Glutamatergic neuron (in vitro differentiated cells): ENCODE measurements around the gene ABHD8. TPM values are rescaled to one million over a fixed set of nuclear protein-coding genes. Genes with fewer than 3 reads are reported as not detected.
"Not testable (repeated sequence)": the region's sequence is repeated elsewhere in the genome, so short reads cannot be mapped to it uniquely, and the experiment has no call there.

ENCODE experiments used
- DNase-seq: peaks from one replicate; pipeline ENCODE4 v3.0.0; 2022
- H3K27ac Mint-ChIP-seq: one replicate; pipeline ENCODE4 v1.8.0; 2020; ENCODE audit warnings: mild to moderate bottlenecking, mixed read lengths, inconsistent platforms; ENCODE audit not compliant: unreplicated experiment
- H3K27me3 Mint-ChIP-seq: one replicate; pipeline ENCODE4 v1.8.0; 2020; ENCODE audit warnings: mild to moderate bottlenecking, moderate library complexity, mixed read lengths, inconsistent platforms; ENCODE audit not compliant: unreplicated experiment
- H3K36me3 Mint-ChIP-seq: one replicate; pipeline ENCODE4 v1.8.0; 2020; ENCODE audit warnings: mild to moderate bottlenecking, mixed read lengths, inconsistent platforms; ENCODE audit not compliant: unreplicated experiment
- H3K4me1 Mint-ChIP-seq: one replicate; pipeline ENCODE4 v1.8.0; 2020; ENCODE audit warnings: mild to moderate bottlenecking, low read depth, mixed read lengths, inconsistent platforms; ENCODE audit not compliant: unreplicated experiment
- H3K4me3 Mint-ChIP-seq: one replicate; pipeline ENCODE4 v1.8.0; 2020; ENCODE audit warnings: mild to moderate bottlenecking, mixed read lengths, inconsistent platforms; ENCODE audit not compliant: unreplicated experiment
- H3K9me3 Mint-ChIP-seq: one replicate; pipeline ENCODE4 v1.8.0; 2020; ENCODE audit warnings: mild to moderate bottlenecking, moderate library complexity, mixed read lengths, inconsistent platforms; ENCODE audit not compliant: unreplicated experiment
- CTCF ChIP-seq: fragments of 200-600 bp; sonication (generic); IDR thresholded peaks from one replicate; pipeline ENCODE4 v1.5.0; 2021; ENCODE audit not compliant: partially characterized antibody, unreplicated experiment
- total RNA-seq: library from RNA; stranded (reverse); fragmentation: NEBNext Ultra II Directional; extraction: Animal tissue kit (Norgen Biotek cat#: 25700); gene quantifications from one replicate; pipeline ENCODE4 v1.2.1, GENCODE V29; 2021; ENCODE audit not compliant: unreplicated experiment

Gene ABHD8
- total RNA-seq, 1 donor from 2014 or later, result 14.1 TPM

DNA sequence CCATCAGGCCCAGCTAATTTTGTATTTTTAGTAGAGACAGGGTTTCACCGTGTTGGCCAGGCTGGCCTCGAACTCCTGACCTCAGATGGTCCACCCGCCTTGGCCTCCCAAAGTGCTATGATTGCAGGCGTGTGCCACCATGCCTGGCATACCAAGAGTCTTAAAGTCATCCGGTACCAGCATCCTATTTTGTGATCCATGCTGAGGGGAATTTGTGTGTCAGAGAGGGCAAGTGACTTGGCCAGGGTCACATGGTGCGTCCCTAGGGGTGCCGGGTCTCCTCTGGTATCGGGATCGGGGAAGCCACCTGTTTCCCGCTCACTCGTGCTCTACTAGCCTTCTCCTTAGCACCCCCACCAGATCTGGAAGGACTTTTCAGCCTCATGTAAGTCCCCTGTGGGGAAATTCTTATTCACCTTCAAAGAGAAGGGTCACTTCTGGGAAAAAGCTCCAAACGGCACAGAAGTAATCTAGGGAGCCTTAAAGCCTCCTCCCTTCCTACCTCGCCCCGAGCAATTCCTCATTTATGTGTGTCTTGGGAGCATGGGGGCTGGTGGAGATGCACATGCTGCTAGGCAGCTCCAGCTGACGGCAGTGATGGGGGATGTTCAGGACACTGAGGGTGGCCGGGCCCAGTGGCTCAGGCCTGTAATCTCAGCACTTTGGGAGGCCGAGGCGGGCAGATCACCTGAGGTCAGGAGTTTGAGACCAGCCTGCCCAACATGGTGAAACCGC is 27.6 kb downstream of the ABHD8 start:
- H3K9me3 Mint-ChIP-seq, result no peaks in the 10 kb centered on the region
- H3K4me3 Mint-ChIP-seq, result no peak overlapping the region
- H3K27ac Mint-ChIP-seq, result no peak overlapping the region
- H3K27me3 Mint-ChIP-seq, result peaks cover 4% of the 10 kb centered on the region
- H3K4me1 Mint-ChIP-seq, result no peaks in the 10 kb centered on the region
- H3K36me3 Mint-ChIP-seq, result no peaks in the 10 kb centered on the region
- no peak for TF ChIP-seq CTCF
- DNase-seq, result no peak

DNA sequence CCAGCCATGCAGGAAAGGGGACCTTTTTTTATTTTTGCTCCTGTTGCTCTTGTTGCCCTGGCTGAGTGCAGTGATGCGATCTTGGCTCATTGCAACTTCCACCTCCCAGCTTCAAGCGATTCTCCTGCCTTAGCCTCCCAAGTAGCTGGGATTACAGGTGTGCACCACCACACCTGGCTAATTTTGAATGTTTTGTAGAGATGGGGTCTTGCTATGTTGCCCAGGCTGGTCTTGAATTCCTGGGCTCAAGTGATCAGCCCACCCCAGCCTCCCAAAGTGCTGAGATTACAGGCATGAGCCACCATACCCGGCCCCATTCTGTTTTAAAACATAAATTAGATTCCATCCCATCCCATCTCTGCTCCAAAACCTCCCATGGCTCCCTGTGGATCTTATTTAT is 28.3 kb downstream of the ABHD8 start:
- not testable (repeated sequence) for H3K27me3 Mint-ChIP-seq

DNA sequence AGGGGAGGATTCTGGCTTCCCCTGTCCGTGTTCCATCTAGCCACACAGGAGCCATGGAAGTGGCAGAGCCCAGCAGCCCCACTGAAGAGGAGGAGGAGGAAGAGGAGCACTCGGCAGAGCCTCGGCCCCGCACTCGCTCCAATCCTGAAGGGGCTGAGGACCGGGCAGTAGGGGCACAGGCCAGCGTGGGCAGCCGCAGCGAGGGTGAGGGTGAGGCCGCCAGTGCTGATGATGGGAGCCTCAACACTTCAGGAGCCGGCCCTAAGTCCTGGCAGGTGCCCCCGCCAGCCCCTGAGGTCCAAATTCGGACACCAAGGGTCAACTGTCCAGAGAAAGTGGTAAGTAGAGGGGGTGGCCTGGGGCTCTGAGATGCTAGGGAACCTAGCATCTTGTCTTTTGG is 34.5 kb downstream of the ABHD8 start:
- Mint-ChIP-seq H3K4me3 (no peak overlapping the region), H3K4me1 (peaks cover 4% of the 10 kb centered on the region), H3K27ac (no peak overlapping the region)

More for the DNA sequence above, 28.3 kb downstream of the ABHD8 start:
- not testable (repeated sequence) for H3K9me3 Mint-ChIP-seq, H3K4me3 Mint-ChIP-seq, DNase-seq, H3K36me3 Mint-ChIP-seq, H3K27ac Mint-ChIP-seq, H3K4me1 Mint-ChIP-seq

DNA sequence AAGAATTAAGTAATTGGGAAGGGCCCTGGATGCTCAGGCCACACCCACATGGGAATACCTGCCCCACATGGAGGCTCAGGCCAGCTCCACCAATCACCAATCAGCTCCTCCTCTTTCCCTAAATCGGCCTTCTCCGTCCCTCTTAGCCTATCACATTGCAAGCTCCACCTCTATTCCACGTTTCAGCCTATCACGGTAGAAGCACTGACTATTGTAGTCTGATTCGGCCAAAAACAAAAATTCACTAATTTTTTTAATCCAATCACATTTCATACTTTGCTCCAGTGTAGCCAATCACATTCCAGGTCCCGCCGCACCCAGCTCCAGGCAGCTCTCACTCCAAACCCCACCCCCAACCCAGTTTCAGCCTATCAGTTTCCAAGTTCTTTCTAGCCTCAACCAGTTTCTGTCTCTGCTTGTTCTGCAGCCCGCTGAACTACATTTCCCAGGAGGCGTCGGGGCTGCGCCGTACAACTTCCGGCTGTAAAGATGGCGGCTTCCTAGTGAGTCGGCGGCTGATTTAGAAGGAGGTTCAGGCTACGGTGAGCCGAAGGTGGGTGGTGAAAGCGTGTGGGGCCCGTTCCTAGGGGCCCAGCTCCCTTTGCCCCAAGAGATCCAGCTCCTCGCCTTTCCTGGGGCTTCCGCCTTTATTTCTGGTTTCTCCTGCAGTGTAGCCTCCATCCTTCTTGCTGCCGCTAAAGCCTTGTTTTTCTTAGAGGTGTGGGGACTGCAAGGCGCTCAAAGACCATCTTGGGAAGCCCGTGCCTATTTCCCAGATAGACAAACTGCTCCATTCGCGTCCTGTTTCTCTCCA is 36.0 kb downstream of the ABHD8 start, which contains the start of gene BABAM1:
TSS of gene BABAM1 (plus strand) at position 469 of the 814 bp plus-strand sequence. CDS start 1,364 bp downstream, outside the sequence.
- Mint-ChIP-seq H3K36me3 (no peaks in the 10 kb centered on the region), H3K27me3 (peaks cover 11% of the 10 kb centered on the region), H3K4me1 (peaks cover 4% of the 10 kb centered on the region), H3K9me3 (peaks cover 6% of the 10 kb centered on the region), H3K27ac (peak within 1 kb of the TSS; percentile 28), H3K4me3 (peak within 1 kb of the TSS; percentile 93)
- peak; percentile 91 for DNase-seq
- no peak for TF ChIP-seq CTCF

More for the DNA sequence above, 34.5 kb downstream of the ABHD8 start:
- DNase-seq, result no peak
- TF ChIP-seq CTCF, result no peak
- Mint-ChIP-seq H3K9me3 (peaks cover 6% of the 10 kb centered on the region), H3K36me3 (no peaks in the 10 kb centered on the region), H3K27me3 (peaks cover 9% of the 10 kb centered on the region)

DNA sequence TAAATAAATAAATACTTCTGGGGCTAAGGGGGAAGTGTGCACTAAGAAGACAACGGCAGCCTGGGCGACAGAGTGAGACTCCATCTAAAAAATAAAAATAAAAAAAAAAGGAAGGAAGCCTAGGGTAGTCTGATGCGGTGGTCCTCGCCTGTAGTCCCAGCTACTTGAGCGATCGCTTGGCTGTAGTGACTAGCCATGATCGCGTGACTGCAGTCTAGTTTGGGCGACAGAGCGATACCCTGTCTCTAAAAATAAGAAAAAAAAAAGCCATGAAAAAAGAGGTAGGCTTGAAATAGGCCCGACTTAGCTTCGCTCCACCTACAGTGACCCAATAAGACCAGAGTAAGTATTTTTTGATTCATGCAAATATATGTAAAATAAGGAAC is 36.6 kb downstream of the ABHD8 start:
- peaks cover 4% of the 10 kb centered on the region for H3K4me1 Mint-ChIP-seq
- peak overlapping the region; percentile 93 for H3K4me3 Mint-ChIP-seq
- TF ChIP-seq CTCF, result no peak
- H3K9me3 Mint-ChIP-seq, result peaks cover 6% of the 10 kb centered on the region
- H3K27ac Mint-ChIP-seq, result peak overlapping the region; percentile 28
- H3K36me3 Mint-ChIP-seq, result no peaks in the 10 kb centered on the region
- no peak for DNase-seq
- H3K27me3 Mint-ChIP-seq, result peaks cover 11% of the 10 kb centered on the region
